ENCODE data around the gene KRTAP10-2.
"Not testable (repeated sequence)": the region's sequence is repeated elsewhere in the genome, so short reads cannot be mapped to it uniquely, and the experiment has no call there.

The KRTAP10-2 gene

DNA sequence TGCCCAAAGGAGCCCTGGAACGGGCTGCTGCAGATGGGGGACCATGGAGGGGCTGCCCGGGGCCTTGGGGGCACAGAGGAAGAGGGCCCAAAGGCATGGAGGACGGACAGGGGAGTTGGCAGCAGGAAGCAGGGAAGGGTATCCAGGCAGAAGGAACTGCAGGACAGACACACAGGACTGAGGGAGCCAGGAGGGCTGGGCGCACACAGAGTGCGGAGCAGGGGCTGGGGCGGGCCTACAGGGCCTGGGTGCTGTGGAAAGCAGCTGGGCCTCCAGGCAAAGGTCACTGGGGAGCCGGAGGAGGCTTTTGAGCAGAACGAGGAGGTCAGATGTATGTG lies 39.4 kb downstream of the KRTAP10-2 start:
- no peak for DNase-seq

DNA sequence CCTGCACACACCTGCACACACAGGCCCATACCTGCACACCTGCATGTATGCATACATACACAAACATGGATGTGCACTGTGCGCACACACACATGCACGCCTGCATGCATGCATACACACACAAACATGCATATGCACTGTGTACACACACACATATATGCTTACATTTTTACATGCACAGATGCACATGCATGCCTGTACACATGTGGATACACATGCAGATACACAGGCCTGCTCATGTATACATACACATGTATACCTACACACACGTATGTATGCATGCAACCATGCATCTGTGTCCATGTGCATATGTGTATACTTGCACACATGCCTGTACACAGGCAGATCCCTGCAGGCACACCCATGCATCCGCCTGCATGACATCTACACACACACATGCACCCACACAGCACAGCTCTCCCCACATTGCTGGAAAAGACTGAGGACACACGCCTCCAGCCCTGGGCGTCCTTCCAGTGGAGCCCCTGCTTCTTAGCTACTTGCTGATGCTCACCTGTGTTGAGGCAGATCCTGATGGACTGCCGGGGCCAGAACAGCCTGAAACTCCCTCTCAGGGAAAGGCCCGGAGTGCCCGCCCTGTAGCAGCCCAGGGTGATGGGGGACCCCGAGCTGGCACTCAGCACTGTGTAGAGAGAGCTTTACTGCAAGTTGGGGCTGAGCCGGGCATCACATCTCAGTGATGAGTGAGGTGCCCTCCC lies 39.9 kb downstream of the KRTAP10-2 start:
- no peak for DNase-seq

DNA sequence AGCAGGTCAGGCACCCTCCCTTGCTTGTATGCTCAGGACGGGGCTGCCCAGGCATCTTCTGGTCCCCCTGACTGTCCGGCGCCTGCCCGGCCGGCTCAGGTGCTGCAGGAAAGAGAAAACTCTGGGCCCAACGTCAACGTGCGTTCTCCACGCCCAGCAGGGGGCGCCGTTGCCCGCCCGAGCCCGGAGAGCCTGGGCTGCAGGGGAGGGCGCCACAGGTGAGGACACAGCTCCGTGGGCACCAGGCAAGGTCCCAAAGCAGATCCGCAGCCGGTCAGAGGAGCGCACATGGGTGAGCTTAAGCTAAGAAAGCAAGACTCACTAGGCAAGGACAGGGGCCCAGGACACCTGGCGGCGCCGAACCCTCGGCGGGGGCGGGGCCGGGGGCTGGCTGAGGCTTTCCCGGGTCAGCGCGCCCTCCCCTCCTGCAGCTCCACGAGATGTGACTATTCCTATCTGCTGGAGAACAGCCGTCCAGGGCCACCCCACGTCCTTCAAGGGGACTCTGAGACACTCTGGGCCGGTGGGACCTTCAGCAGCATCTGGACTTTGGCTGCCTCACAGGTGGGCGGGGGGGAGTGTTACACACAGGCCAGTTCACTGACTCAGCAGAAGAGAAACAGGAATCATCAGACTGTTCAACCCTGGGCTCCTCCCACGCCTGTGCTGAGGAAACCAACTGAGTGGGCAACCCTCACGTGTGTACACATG lies 40.6 kb downstream of the KRTAP10-2 start:
- no peak for DNase-seq

DNA sequence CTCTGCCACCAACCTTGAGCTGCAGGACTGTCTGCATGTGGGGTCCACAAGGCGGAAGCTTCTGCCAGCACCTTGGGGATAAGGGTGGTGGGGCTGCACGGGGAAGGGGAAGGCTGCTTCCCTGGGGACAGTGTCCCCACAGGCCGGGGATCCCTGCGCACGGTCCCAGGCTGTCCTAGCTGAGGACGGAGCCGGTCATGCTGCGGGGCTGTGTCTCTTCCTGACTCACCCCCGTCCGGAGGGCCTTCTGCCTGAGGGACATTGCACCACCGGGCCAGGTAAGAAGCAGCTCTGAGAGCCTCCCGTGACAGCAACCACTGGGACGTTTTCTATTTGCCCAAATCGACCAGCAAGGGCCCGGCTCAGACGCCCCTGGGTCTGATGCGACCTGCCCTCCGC lies 41.2 kb downstream of the KRTAP10-2 start:
- DNase-seq, result no peak

DNA sequence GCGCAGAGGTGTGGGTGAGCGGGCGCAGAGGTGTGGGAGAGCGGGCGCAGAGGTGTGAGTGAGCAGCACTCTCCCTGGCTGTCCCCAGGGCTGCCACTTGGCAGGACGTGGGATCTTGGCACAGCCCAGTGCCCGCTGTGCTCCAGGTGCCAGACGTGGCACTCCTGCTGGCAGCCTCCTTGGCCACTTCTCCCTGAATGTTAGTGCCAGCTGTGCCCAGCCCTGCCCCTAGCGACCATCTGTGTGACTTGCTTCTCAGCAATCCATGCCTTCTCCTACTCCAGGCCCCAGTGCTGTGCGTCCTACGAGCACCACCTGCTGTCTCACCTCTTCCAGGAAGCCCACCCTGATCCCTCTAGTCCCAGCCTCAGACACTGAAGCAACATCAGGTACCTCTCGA lies 41.8 kb downstream of the KRTAP10-2 start:
- DNase-seq, result peak; percentile 78

DNA sequence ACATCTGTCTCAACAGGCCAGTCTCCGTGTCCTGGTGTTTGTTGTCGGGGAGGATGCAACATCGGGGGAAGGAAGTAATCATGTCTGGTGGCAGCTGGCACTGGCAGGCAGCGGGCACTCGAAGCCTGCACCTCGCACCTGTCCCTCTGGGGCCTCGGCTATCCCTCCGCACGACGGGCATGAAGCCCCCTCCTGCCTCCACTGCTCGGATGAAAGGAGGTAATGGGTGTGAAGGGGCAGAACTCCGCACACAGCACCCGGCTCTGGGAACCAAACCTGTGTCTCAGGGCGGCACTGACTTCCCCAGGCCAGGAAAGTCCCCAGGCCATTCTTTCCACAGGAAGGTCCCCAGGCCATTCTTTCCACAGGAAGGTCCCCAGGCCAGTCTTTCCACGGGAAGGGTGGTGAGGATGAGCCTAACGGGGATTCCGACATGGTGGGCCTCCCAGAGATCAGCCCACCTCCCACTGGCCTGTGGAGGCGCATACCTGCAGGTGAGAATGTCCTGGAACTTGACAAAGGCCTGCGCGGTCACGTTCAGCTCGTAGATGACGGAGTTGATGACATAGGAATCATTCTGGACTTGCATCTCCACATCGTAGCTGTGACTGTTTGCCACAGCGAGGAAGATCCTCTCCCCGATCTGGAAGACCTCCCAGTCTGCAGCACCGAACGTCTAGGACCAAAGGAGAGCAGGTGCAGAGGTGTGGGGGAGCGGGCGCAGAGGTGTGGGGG lies 42.4 kb downstream of the KRTAP10-2 start:
- DNase-seq, result no peak

DNA sequence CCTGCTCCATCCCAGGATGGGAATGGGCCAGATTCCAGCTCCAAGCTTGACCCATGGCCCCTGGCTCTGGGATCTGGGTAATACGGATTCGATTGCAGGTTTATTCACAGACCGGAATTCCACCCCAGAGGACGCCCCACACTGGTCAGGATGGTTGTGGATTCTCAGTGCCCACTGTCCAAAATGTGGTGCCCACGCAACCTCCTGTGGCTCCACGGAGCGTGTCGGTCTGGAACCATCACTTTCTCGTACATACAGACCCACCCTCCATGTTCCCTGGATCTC lies 42.9 kb downstream of the KRTAP10-2 start:
- no peak for DNase-seq

DNA sequence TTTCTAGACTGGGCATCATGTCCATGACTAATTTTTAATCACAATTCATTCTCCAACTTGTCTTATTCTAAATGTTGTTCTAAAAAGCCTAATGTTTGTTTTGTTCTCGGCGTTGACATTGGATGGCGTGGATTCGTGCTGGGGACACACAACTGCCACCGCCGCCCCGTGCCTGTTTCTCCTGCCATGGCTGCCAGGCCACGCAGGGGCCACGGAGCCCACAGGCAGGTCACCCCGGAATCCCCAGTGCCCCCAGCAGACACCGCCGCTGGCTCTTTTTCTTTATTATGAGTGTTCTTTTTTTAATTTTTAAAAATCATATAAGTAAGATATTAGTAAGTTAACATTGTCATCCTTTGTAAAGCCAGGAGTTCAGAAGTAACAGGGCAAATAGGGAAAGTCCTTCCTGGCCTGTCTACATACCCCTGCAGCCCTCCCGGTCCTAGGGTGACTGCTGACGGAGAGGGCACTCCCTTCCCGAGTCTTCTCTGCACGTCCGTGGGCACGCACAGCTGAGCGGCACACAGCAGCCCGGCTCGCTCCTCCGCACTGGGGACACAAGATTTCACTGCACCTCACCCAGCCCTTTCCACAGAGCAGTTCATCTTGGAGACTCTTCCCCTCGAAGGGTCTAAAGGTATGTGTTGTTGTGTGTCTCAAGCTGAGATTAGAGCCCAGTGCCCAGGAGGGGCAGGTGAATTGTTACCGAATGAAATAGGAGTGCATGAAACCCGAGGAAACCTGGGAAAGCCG lies 43.5 kb downstream of the KRTAP10-2 start:
- no peak for DNase-seq

DNA sequence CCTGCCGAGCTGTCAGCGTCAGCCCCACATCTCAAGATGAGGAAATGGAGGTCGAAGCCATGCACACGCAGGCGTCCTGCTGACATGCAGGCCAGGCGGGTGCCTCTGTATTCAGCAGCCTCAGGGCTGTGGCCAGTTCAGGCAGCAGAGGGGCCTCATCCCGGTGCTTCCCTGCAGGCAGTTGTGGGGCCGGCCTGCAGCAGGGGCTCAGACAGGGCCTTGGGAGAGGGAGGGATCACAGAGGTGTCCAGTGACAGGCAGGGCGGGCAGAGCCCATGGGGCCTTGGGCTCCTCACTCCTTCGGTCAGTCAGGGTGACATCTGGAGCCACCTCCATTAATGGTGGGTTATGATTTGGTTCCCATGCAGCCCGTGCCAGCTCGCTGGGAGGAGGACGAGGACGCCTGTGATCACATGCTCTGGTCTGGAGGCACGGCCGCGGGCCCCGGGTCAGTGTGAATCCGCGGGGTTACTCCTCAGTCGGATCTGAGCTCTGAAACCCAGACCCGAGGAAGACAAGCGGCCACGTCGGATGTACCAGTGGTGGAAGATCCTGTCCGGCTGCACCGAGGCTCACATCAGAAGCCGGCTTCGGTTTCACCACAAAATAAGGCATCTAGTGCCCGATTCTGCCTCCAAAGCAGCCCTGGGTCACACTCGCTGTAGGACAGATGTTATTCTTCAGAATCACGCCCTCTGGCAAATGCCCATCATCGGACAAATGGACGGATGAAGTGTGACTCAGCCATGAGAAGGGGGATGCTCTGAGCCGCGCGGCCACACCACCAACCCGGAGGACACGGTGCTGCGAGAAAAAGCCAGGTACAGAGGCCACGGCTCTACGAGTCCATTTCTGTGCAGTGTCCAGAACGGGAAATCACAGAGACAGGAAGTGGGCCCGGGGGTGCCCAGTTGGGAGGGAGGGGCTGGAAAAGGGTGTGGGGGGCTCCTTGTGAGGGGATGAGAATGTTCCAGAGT lies 44.7 kb downstream of the KRTAP10-2 start:
- DNase-seq, result no peak

DNA sequence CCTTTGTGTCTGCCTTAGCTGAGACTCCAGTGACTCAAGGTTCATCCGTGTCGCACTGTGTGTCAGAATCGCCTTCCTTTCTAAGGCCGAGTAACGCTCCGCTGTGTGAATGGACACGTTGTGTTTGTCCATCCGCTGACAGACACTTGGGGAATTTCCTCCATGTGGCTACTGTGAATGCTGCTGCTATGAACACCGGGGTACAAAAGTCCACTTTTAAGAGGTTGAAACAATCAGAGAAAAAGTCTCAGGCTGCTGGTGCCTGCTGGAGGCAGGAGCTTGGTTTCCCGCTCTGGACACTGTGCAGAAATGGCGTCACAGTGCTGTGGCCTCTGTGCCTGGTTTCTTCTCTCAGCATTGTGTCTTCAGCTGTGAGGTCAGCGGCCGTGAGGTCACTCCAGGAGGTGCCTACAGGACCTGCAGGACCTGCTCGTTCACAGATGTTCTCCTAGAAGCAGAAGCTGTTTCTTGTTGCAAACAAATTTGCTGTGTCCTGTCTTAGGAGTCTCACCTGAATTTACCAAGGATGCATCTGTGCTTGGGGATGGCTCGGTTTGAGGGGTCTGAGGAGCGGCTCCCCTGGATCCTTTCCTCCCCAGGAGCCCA lies 45.5 kb downstream of the KRTAP10-2 start:
- DNase-seq, result no peak

DNA sequence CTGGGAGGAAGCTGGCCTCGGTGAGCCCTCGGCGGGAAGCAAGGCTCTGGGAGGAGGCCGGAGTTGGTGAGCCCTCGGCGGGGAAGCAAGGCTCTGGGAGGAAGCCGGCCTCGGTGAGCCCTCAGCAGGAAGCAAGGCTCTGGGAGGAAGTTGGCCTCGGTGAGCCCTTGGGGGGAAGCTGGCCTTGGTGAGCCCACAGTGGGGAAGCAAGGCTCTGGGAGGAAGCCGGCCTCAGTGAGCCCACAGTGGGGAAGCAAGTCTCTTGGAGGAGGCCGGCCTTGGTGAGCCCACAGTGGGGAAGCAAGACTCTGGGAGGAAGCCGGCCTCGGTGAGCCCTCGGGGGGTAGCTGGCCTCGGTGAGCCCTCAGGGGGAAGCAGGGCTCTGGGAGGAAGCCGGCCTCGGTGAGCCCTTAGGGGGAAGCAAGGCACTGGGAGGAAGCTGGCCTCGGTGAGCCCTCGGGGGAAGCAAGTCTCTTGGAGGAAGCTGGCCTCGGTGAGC lies 47.4 kb downstream of the KRTAP10-2 start:
- DNase-seq, result no peak

DNA sequence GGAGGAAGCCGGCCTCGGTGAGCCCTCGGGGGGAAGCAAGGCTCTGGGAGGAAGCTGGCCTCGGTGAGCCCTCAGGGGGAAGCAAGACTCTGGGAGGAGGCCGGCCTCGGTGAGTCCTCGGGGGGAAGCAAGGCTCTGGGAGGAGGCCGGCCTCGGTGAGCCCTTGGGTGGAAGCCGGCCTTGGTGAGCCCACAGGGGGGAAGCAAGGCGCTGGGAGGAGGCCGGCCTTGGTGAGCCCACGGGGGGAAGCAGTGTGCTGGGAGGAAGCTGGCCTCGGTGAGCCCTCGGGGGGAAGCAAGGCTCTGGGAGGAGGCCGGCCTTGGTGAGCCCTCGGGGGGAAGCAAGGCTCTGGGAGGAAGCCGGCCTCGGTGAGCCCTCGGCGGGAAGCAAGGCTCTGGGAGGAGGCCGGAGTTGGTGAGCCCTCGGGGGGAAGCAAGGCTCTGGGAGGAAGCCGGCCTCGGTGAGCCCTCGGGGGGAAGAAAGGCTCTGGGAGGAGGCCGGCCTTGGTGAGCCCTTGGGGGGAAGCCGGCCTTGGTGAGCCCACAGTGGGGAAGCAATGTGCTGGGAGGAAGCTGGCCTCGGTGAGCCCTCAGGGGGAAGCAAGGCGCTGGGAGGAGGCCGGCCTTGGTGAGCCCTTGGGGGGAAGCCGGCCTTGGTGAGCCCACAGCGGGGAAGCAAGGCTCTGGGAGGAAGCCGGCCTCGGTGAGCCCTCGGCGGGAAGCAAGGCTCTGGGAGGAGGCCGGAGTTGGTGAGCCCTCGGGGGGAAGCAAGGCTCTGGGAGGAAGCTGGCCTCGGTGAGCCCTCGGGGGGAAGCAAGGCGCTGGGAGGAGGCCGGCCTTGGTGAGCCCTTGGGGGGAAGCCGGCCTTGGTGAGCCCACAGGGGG lies 48.1 kb downstream of the KRTAP10-2 start:
- DNase-seq, result not testable (repeated sequence)

DNA sequence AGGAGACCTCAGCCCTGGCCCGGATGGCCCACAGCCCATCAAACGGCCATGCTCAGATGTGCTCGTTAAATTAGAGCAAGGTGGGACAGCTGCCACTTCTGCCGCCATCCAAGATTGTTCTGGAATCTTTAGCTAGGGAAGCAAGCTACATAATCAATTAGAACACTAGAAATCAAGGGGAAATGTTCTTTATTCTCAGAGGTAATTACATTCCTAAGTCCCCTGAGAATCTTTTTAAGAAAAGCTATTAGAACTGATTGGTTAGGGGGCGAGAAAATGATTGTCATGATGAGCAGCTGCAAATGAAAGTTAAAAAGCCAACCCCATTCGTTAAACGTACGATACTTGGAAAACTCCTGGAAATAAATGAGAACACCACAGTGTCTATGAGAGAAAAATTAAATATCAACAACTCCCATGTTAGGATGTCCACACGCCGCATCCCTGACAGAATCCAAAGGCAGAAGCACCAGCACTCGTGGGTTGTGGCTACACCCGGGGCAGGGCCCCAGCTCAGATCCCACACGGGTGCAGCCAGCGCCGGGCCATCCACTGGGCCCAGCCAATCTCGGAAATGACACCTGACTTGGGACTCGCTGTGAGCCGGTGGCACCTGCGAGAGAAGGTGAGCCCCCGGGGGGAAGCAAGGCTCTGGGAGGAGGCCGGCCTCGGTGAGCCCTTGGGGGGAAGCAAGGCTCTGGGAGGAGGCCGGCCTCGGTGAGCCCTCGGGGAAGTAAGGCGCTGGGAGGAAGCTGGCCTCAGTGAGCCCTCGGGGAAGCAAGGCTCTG lies 48.9 kb downstream of the KRTAP10-2 start:
- no peak for DNase-seq
